ENCODE results near the gene PALM3. TPM values are rescaled to one million over a fixed set of nuclear protein-coding genes. Genes with fewer than 3 reads are reported as not detected.

The PALM3 gene
- polyA plus RNA-seq, 3 donors, result 22.4 to 25.8 (median 23.1) TPM

DNA sequence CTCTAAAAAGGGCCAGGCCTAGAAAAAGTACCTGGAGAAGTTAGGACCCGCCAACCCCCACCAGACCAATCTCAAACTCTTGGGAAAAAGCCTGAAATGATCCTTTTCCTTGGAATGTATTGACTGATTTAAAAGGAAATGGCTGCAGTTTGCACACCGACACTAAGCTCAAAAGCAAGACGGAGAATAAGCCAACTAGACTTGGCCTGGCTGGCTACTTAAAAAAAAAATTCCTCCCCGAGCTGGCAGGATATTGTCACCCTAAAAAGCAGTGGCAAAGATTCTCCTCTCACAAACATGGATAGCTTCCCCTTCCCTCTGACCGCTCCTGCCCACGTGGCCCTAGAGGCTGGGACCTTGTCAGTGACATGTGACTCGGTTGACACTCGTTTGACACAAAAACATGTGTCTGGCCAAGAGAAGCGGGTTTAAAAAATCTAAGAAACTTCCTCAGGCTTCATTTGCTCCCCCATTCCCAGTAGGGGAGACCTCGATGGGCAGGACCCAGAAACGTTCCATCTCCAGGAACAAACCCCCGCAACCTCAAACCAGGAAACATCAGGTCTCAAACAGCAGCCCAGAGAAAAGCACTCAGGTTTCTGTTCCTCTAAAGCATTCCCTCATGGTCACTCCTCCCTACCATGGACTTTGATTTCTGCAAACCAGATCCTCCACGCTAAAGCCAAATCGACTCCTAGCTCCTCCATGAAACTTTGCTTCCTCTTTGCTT is 57.1 kb downstream of the PALM3 start:
- no peak for DNase-seq (ENCODE audit: low read depth in 3 of 3, low spot score in 2 of 3)

Other genes with a start within 250 kb of the PALM3 start
- gene NANOS3, start 184.9 kb downstream of the PALM3 start, polyA plus RNA-seq (ENCODE audit: insufficient read length in 3 of 3), result 1 to 10 TPM in 1 of 3 donors, under 1 TPM in 2; 0.76 to 1.1 (median 0.89) TPM
- gene BRME1, start 156.0 kb downstream of the PALM3 start, polyA plus RNA-seq (ENCODE audit: insufficient read length in 3 of 3), result 1 to 10 TPM; 4.6 to 4.8 (median 4.7) TPM
- 10 to 100 TPM; 20.1 to 23.3 (median 20.7) TPM for gene CC2D1A, start 155.9 kb downstream of the PALM3 start, polyA plus RNA-seq (ENCODE audit: insufficient read length in 3 of 3)
- gene PODNL1, start 123.7 kb downstream of the PALM3 start, polyA plus RNA-seq (ENCODE audit: insufficient read length in 3 of 3), result under 1 TPM; 0.71 to 0.95 (median 0.85) TPM
- gene DCAF15, start 109.6 kb downstream of the PALM3 start, polyA plus RNA-seq (ENCODE audit: insufficient read length in 3 of 3), result 10 to 100 TPM; 28.5 to 29.4 (median 28.6) TPM
- gene RFX1, start 55.8 kb downstream of the PALM3 start, polyA plus RNA-seq (ENCODE audit: insufficient read length in 3 of 3), result 1 to 10 TPM; 7.4 to 9.3 (median 7.8) TPM
- gene RLN3, start 33.9 kb downstream of the PALM3 start, polyA plus RNA-seq (ENCODE audit: insufficient read length in 3 of 3), result not detected
- gene IL27RA, start 30.3 kb downstream of the PALM3 start, polyA plus RNA-seq (ENCODE audit: insufficient read length in 3 of 3), result 1 to 10 TPM; 6.9 to 7.8 (median 7.3) TPM
- gene MISP3, start 10.7 kb upstream of the PALM3 start, polyA plus RNA-seq (ENCODE audit: insufficient read length in 3 of 3), result 1 to 10 TPM; 4.7 to 7.0 (median 5.0) TPM
- under 1 TPM in 1 of 3 donors, not detected in 2; 0.08 TPM for gene C19orf67, start 23.7 kb upstream of the PALM3 start, polyA plus RNA-seq (ENCODE audit: insufficient read length in 3 of 3)
- 10 to 100 TPM; 30.6 to 35.4 (median 31.6) TPM for gene SAMD1, start 28.7 kb upstream of the PALM3 start, polyA plus RNA-seq (ENCODE audit: insufficient read length in 3 of 3)
- gene PRKACA, start 55.7 kb upstream of the PALM3 start, polyA plus RNA-seq (ENCODE audit: insufficient read length in 3 of 3), result 10 to 100 TPM; 82.2 to 94.4 (median 86.0) TPM
- gene ASF1B, start 74.5 kb upstream of the PALM3 start, polyA plus RNA-seq (ENCODE audit: insufficient read length in 3 of 3), result 10 to 100 TPM; 15.7 to 19.0 (median 16.3) TPM
- gene ADGRL1, start 144.1 kb upstream of the PALM3 start, polyA plus RNA-seq (ENCODE audit: insufficient read length in 3 of 3), result 10 to 100 TPM; 30.9 to 37.7 (median 32.3) TPM

Measured in right renal cortex interstitium (tissue), 3 donors.